NCI-H226 (cell line): Measurements from ENCODE around the gene TXNDC2.
A peak's percentile ranks its signal among the peaks of the same experiment; 100 is the strongest.
"Not testable (repeated sequence)": the region's sequence is repeated elsewhere in the genome, so short reads cannot be mapped to it uniquely, and the experiment has no call there.

Source experiments
- DNase-seq: peaks from one replicate; pipeline ENCODE4 v3.0.0-alpha.2; 2015

The TXNDC2 gene

DNA sequence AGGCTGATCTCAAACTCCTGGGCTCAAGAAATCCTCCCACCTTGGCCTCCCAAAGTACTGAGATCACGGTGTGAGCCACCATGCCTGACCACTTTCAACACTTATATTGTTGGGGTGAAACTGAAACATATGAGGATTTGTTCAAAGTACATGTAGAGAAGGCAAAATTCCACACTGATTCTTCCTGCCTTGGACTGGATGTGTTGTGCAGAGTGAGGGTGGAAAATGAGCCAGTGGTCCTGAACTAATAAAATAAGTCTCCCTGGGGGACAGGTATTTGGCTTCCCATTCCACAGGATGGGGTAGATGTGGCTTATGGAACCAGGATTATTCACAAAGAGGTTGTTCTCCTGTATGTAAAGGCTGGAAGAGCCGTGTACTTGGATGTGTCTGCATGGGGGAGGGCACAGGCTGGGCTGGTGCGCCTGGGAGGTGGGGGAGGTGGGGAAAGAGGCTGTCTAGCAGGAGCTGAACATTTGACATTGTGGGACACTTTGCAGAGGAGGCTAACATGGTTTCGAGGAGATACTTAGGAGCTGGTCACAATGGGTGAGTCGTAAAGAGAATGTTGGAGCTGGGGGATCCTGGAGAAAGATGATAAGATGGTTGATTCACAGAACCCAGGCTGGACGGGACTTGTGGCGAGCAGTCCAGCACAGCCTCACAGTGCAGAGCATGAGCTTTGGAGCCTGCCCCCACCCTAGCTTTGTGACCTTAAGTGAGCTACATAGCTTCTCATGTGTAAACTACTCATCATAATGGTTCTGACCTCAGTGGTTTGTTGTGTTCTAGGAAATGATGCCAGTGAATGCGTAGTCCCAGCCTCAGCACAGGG, at the start of gene TXNDC2:
Gene TXNDC2 (plus strand): TSS at position 804 of the 835 bp plus-strand sequence. CDS start 708 bp downstream, outside the sequence.
- DNase-seq, result no peak

DNA sequence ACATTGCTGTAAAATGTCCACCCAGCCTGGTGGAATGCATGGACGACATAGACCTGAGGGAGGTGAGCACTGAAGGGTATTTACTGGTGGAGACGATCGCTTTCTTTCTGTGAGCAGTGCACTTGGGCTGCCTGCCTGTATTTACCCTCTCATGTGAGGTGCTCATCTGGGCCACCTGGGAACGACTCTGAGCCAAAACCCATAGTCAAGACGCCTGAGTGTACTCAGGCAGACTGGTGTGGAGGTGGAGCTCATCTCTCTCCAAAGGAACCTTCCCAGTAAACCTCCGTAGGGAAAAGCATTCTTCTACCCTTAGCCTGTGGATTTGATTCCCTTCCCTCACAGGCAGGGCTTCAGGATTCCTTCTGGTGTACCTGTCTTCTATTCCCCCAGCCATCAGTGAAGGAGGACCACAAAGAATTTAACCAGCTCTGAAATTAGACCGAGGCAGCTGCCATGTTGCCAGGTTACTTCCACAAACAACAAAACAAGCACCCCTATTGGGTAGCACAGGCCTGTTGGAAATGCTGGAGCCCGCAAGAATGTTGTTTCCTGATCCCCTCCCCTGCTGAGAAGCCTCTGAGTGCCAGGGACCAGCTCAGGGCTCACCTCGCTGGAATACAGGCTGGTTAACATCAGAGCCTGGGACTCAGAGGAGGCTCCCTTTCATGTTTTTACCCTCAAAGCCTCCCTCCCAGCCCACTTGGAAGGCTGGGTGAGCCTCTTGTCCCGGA, 47.5 kb upstream of the TXNDC2 start:
- DNase-seq, result peak; percentile 79

DNA sequence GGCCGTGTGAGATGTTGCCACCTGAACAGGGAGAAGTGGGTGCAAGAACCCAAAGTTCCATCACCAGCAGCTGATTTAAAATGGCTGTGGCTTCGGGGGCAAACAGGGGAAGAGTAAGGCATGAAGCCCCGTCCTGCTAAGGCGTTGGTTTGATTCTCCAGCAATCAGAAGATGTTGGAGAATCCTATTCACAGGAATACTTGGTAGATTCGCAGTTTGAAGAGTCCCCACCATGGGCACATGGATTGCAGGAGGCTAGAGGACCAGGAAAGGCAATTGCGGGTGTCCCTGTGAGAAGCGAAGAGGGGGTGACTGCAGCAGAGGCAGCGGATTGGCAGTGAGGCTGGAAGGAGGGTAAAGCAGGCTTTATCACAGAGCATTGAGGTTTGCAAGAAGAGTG, 46.6 kb upstream of the TXNDC2 start:
- DNase-seq, result no peak

DNA sequence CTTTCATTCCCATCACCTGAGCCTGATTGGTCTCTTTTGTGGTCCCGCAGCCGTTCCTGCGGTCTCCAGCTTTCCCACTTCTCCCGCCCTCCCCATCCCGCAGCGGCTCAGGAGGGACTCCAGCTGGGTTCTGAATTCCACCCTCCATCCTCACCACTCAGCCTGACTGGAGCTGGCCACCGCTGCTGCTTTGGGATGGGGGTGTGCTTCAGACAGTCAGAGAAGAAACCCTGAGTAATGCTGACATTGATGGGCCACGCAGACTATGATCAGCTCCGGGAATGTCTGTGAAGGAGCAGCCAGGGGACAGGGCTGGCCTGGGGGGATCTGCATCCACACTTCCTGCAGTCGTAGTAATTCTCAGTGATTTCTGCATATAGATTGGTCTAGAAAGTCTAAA, 45.9 kb upstream of the TXNDC2 start:
- DNase-seq, result no peak

DNA sequence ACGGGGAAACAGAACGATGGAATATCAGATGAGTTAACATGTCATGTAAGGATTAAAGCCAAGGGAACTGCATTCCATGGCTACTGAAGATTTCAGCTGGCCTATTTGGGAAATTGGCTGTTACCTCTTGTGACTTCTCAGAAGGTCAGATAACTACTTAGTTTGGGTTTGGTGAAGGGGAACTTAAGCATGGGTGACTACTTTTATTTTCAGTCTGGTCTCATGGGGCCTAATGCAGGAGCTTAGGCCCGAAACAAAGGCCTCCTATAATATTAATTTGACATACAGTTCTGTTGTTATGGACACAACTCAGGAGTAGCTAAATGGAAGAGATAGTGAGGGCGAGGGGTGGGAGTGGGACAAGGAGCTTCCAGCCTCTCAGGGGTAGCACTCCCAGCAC, 44.0 kb upstream of the TXNDC2 start:
- DNase-seq, result no peak

DNA sequence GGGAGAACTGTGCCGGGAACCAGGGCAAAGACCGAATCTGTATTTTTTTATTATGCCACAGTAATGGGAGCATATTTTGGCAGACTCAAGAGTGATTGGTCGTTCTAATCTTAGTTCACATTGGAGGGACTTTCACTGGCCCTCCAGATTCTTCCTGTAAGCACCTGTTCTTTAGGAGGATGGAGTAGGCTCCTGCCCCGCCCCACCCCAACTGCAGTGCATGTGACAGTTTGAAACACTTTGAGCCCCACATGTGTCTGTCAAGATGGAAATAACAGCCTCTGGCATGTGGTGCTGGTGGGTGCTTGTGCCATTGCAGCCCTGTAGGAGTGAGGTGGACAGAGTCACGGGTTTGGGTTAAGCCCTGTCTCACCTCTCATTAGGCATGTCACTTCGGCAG, 43.3 kb upstream of the TXNDC2 start:
- no peak for DNase-seq

DNA sequence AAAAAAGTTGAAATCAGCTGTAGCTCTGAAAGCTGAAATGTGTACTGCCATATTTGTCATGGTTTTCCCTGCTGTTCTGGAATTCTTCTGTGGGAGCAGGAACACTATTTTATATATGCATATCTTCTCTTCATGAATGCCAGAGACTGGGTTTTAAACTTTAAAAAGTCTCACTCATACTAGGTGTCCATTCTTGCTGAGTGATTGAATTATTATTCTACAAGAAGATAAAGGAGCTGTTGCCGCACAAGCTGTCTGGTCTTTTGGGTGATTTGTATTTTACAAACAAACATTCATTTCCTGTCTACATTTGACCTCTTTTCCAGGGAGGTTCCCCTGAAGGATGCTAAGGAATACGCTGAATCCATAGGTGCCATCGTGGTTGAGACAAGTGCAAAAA, 40.5 kb upstream of the TXNDC2 start:
- no peak for DNase-seq

DNA sequence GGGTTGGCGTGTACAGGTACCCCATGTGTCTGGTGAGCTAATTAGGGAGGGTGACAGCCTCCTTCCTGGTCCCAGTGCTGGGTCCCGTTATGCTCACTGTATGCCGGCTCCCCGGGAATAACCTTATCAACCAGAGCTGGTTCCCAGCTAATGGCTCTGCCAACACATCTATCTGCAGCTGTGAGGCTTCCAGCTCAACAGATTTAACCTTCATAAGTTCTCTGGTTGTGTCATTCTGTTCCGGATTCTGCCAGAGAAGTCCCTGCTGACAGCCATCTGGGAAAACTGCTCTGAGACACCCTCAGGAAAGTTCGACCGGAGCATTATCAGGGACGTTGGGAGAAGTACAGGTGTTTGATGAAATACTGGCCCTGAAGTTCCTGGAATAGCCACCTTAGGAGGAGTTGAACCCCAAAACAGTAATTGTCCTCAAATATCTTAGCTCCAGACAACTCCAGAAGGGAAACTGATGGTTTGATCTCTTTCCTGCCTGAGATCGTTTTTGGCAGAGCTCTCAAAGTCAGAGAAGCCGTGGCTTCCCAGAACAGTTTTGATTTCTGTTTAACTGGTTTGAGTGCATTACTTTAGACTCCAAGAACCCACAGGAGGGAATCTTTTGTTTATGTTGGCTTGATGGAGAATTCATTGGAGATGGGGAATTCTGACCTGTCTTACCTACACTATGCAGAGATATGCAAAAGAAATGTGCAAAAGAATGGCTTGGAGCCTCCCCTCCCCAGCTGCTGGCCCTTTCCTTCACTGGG, 39.4 kb upstream of the TXNDC2 start:
- DNase-seq, result no peak

DNA sequence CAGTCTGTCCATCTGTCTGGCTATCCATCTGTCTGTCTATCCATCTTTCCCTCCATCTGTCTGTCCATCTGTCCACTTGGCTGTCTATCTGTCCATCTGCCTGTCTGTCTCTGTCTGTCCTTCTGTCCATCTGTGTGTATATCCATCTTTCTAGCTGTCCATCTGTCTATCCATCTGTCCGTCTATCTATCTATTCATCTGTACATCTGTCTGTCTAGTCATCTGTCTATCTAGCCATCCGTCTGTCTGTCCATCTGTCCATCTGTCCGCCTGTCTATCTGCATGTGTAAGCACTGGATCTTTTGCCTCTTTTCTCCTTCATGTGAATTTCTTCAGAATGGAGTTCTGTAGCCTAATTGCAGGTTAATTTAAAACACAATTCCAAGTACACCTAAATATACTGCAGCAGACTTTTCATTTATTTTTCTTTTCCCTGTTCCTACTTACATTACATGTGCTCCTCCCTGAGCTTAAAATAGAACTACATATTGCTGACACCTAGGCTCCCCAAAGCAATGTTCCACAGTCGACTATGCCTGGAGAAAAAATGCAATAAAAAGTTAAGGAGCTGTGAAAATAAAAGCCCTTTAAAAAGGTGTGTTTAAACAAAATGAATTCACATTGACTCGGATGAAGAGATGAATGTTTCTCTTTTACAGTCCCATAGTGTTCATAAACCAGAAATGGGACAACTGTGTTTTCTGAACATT, 37.4 kb upstream of the TXNDC2 start:
- DNase-seq, result no peak

DNA sequence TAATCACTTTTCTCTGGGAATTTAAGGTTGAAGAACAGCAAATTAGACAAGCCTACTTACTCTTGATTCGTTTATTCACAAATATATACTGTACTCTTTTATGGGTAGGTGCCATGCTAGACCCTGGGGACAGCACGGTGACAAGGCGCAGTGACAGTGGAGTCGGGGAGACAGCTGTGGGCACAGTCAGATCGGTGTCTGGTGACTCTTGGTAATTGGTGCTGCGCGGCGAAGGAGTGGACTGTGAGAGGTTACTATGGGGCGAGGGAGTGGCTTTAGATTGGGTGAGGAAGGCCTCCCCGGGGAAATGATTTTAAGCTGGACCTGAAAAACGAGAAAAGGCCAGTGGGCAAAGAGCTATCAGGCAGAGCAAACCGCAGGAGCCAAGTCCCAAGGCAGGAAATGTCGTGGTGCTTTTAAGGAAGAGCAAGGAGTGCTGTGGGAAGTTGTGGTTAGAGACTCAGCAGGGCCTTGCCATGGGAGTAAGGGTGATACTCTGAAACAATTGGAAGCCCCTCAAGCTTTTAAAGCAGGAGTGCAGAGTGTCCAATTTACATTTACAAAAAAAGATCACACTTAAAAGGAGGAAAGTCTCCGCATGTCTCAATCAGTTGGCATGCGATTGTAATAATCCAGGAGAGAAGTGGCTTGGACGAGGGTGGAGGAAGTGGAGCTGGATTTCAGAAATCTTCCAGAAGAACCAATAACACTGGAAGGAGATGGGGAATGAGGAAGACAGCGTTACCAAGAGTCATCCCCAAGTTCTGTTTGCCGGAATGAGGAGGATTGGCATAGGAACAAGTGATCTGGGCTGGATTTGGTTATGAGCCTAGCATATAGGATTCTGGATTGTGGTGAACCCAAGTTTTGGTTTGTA, 36.1 kb upstream of the TXNDC2 start:
- no peak for DNase-seq

DNA sequence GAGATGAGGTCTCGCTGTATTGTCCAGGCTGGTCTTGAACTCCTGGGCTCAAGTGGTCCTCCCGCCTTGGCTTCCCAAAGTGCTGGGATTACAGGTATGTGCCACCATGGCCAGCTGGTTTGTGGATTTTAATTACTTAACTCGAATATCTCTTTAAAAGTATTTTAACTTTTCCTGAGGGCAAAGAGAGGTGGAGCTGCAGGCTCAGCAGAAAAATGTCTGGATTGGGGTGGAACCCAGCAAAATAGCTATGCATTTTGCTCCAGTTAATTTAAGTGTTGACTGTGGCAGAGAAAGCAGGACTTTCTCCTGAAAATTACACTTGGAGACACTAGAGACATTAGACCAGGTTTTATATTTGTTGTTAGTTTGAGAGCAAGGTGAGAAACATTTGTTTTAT, 35.5 kb upstream of the TXNDC2 start:
- DNase-seq, result no peak

DNA sequence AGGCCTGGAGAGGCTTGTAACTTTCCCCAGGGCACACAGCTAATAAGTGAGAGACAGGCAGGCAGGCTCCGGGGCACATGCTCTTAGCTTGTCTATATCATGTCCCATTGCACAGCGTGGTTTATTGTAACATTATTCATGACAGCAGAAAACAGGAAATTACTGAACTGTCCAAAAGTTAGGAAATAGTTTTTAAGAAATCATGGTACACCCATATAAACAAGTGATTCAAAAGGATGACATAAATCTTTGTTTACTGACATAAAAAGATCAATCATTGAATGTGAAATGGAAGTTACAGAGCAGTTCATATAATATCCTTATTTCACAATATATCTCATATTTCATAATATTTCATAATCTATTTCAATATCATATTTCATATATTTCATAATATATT, 34.3 kb upstream of the TXNDC2 start:
- DNase-seq, result no peak

DNA sequence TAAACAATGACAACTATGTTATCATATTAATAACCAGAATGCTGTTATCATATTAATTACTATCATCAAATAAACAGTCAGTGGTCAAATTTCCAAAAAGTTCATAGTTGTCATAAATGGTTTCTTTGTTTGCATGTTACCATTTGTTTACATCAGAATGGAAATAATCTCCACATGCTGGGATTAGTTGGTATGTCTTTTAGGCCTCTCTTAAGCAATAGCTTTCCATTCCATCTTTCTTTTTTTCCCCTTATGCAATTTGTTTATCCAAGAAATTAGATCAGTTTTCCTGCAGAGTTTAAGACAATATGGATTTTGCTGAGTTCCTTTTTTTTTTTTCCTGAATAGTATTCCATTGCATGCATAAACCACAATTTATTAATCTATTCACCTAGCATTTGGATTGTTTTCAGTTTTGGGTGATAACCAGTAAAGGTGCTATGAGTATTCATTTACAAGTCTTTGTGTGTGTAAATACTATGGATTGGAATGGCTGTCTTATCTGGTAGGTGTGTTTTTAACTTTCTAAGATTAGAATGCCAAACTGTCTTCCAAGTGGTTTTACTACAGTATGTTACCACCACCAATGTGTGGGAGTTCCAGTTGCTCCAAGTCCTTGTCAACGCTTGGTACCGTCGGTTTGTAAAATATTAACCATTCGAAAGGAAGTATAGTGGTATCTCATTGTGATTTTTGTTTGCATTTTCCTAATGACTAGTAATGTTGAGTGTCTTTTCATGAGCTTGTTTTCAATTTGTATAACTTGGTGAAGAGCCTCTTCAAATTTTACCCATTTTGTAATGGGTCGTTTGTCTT, 33.3 kb upstream of the TXNDC2 start:
- no peak for DNase-seq

DNA sequence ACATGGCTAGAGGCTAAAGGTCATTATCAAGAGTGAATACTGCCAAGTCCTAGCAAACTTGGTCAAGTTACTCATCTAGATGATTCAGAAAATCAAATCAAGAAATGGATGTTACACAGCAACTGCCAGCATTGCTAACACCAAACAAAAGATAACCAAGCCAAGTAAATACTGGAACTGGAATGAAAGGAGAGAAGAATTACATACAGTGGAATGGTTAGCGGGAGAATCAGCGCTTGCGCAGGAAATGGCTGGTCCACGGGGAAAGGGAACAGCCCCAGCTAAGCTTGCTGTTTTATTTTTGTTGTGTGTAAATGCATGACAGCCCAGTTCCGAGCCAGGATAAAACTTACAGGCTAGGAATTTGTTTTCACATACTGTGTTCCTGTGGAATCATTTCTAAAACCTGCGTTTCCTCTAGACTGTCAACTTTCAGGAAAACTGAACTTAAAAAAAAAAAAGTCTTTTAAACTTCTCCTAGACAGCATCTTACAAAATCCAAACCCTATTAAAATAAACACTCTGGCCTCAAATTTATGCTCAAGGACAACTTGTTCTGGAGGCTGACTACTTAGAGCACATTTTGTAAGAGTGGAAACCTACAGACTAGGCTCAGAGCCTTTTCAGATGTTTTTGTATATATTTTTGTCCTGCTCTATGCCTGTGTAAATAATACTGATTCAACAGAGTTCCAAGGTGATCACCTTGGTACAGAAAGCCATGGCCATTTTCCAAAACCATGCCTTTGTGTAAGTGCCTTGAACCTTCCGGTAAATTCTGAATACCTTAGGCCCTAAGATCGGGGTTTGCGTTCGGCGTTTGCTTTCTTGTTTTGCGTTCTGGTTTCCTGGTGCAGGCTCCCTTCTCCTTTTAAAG, 30.7 kb upstream of the TXNDC2 start:
- no peak for DNase-seq

DNA sequence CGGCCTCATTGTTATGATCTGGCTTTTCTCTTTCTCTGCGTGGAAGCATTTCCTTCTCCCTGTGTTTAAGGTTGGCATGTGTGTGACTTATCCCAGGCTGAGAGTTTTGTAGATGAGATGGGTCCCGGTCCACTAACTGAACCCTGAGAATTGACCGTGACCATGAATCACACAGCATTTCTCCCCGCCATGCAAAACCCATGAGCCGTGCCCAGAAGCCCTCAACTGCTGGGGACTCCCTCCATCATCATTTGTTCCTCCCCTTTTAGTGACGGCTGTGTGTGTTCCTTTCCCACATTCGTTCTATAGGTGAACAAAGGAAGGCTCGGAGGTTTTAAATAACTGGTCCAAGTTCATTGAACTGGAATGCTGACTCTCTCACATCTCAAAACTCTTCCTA, 30.1 kb upstream of the TXNDC2 start:
- no peak for DNase-seq

DNA sequence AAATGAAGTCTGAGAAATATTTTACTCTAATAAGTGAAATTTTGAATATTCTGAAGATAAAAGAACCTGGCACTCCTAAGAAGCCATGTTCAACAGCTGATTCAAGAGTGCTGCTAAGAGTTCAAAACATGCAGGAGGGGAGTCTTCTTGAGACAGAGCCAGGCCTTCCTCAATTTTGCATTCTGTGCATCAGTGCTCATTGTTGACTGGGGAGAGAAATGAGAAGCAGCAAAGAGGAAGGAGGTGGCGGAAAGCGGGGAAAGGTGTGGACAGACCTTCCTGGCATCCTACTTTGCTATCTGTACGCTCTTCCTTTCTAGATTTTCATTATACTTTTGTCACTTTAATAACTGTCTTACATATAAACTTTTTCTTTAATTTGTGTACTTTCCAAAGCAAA, 29.7 kb upstream of the TXNDC2 start:
- DNase-seq, result no peak

DNA sequence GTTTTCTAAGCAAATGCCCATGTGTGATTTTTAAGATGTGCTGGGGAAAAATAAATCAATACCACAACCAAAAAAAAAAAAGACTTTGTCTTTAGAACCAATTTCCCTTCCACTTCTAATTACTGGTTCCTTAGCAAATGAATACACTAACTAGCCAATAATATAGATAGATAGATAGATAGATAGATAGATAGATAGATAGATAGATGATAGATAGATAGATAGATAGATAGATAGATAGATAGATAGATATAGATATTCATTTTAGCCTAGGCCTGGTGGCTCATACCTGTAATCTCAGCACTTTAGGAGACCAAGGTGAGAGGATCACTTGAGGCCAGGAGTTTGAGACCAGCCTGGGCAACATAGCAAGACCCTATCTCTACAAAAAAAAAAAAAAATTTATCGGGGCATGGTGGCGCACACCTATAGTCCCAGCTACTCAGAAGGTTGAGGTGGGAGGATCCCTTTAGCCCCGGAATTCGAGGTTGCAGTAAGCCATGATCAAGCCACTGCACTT, 28.2 kb upstream of the TXNDC2 start:
- not testable (repeated sequence) for DNase-seq

DNA sequence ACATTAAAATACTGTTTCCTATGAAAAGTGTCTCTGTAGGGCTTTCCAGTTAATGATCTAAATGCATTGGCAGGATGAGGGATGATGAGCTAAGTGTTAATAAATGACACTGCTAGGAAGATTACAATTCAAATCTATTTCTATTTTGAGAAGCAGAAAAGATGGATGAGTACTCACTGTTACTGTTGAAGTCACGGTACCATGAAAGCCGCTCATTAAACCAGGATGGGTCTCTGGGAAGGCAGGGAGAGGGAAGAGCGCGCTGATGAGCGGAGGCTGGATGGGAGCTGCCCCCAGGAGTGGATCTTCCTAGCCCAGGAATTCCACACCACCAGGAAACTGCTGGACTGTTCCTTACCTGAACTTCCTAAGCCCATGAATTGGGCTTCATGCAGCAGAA, 27.1 kb upstream of the TXNDC2 start:
- DNase-seq, result no peak

DNA sequence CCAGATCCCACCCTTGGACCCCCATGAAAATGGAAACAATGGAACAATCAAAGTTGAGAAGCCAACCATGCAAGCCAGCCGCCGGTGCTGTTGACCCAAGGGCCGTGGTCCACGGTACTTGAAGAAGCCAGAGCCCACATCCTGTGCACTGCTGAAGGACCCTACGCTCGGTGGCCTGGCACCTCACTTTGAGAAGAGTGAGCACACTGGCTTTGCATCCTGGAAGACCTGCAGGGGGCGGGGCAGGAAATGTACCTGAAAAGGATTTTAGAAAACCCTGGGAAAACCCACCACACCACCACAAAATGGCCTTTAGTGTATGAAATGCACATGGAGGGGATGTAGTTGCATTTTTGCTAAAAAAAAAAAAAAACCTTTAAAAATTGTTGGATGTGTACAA, 26.5 kb upstream of the TXNDC2 start:
- no peak for DNase-seq

DNA sequence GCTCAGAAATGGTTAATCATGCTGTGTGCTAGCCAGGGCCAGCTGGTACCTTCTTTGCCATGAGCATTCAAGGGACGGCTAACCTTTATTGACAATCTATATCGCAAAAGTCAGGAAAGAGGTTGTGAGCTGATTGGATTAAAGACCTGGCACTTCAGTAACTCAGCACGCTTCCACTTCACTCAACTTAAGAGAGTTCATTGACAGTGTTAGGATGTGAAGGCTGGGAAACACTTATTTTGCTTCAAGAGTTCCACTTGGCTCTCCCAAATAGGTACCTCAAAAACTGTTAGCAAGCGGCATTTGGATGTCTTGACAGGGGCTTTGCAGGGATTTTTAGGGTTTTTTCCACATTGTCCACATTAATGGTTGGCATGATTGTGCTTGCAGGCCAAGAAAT, 25.1 kb upstream of the TXNDC2 start:
- no peak for DNase-seq
